GM21786 (cell line): ENCODE measurements around the gene TULP3.

Experiments
- ATAC-seq: cut with Tn5 transposase; IDR thresholded peaks from one replicate; pipeline ENCODE4 v1.9.1; 2021; ENCODE audit not compliant: unreplicated experiment

TULP3 gene

DNA sequence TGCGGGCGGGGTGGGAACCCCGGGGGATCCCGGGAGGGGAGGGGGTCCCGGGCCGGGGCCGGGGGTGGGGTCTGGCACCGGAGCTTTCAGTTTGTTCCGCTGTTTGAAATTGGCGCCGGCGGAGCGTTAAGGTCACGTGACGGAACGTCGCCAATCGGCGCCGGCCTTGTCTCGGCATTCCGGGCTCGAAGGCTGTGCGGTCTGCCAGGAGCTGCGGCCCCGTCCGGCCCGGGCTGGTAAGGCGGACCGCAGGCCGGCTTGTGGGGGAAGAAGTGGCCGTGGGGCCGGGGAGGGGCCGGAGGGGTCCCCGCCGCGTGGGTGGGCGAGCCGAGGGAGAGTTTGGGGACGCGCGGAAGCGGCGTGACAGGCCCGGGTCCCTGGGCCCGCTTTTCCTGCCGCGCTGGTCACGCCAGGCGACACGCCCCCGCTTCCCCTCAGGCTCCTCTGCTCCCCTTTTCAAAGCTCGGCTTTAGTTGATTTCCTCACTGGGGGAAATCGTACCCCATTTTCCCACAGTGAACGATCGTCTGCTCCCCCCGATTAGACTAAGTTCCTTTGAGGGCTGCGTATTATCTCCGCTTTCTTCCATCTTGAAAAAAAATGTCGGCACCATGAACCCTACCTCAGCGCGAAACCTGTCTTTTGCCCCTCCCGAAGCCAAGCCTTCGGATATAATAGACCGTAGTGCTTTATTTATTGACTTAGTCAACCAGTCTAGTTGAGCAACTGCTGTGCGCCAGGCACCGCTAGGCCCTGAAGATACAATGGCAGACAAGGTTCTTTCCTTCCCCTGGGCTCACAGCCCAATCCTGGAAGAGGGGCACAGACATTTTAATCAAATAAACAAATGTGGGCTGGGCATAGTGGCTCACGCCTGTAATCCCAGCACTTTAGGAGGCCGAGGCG is 13.4 kb upstream of the TULP3 start, which contains the start of the genes FOXM1 and RHNO1:
Gene FOXM1 (minus strand): TSS at position 128 of the 906 bp plus-strand sequence. CDS start 2,696 bp downstream, outside the sequence.
Gene RHNO1 (plus strand): TSS at position 177 of the 906 bp plus-strand sequence. CDS start 8,144 bp downstream, outside the sequence.
- peak; percentile 69 for ATAC-seq

DNA sequence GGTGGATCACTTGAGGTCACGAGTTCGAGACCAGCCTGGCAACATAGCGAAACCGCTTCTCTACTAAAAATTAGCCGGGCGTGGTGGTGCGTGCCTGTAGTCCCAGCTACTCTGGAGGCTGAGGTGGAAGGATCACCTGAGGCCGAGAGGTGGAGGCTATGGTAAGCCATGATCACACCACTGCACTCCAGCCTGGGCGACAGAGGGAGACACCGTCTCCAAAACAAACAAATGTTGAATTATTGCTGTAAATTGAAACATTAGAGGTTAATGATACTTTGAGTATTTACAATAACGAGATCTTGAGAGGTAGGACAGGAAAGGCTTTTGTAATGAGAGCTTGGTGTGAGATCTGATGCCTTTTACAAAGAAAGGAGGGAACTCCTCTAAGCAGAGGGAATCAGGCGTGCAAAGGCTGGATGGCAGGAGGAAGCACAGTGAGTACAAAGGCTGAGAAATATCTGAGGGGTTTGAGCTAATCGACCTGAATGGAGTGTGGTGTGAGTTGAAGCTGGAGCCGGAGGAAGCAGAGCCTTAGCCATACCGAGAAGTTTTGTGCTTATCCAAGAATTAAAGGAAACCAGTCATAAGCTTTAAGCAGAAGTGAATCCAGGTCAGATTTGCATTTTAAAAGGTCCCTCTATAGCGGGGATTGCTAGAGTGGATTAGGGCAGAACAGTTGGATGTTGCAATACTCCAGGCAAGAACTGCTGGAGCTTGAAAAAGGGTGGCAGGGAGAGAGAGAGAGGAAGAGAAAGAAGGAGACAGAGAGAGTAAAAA is 12.5 kb upstream of the TULP3 start:
- no peak for ATAC-seq

DNA sequence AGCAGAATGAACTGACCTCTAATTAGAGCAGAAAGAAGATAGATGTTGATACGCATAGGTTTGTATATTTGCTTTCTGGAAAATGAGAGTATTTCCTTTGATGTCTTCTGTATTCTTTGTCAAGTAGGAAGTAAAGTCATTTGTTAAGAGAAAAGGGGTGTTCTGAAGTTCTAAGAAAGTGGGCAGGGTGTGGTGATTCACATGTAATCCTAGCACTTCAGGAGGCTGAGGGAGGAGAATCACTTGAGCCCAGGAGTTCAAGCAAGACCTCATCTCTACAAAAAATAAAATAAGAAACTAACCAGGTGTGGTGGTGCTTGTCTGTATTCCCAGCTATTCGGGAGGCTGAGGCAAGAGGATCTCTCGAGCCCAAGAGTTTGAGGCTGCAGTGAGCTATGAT is 10.8 kb upstream of the TULP3 start:
- ATAC-seq, result no peak

DNA sequence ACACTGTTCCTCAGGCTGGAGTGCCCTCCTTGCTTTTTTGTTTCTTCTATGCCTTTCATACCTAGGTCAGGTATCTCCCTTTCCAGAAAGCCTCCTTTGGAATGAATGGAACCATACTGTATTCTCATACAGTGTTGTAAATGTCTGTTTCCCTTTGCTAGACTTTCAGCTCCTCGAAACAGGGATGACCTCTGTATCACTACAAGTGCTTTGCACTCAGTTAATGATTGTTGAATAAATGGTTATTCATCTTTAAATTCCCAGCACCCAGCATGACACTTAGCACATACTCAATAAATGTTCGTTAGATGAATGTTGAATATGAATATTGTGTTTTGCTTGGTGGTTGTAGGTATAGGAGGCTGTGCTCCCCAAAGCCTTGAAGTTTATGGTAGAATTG is 5.9 kb upstream of the TULP3 start:
- ATAC-seq, result no peak

DNA sequence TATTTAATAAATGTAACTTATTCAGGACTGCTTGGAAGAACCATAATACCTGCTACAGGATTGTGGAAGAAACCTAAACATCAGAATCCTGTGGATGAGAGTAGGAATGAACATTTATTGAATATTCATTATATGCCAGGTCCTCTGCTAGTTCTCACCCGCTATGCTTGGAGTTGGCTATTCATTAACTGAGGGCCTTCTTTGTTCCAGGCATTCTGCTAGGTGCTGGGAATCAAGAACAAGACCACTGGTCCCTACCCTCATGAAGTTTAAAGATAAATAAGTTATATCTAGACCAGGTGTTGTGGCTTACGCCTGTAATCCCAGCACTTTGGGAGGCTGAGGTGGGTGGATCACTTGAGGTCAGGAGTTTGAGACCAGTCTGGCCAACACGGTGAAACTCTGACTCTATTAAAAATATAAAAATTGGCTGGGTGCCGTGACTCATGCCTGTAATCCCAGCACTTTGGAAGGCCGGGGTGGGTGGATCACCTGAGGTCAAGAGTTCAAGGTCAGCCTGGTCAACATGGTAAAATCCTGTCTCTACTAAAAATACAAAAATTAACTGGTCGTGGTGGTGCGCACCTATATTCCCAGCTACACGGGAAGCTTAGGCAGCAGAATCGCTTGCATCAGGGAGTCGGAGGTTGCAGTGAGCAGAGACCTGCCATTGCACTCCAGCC is 3.8 kb upstream of the TULP3 start:
- ATAC-seq, result no peak

DNA sequence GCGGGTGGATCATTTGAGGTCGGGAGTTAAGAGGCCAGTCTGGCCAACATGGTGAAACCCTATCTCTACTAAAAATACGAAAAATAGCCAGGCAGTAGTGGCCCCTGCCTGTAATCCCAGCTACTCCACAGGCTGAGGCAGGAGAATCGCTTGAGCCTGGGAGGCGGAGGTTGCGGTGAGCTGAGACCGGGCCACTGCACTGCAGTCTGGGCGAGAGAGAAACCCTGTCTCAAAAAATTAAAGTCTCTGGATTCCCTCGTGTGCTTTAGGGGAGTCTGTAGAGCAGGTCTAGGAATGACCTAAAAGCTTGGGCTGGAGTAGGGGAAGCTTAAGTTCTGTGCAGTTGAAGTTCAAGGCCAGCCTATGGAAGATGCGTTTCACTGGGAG is 697 bp upstream of the TULP3 start:
- ATAC-seq, result no peak

DNA sequence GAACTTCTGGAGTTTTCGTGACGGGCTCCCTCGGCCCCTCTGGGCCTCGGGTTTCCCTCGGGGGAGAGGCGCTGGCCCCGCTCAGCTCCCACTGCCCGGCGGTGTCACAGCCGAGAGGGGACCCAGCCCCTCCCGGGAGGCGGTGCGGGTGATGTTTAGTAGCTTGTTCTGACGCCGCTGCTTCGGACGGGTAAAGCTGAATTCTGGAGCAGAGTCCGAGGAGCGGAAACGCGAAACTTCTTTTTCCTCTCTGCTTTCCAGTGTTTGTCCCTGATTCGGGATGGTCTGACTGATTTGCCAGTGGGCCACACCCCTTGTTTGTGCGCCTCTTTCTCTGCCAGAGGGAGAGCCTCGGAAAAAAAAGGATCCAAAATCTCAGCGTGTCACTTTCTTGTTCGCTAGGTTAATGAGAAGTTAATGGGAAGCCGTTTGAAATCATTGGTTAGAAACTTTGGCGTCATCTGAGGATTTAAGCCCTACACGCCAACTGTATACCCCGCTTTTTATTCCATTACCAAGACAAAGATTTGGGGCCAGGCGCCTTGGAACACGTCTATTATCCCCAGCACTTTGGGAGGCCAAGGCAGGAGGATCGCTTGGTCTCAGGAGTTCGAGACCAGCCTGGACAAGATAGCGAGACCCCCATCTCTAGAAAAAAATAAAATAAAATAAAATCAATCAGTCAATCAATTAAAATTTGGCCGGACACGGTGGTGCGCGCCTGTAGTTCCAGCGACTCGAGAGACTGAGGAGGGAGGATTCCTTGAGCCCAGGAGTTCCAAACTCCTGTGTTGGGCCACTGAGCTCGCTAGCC is 756 bp downstream of the TULP3 start:
- peak; percentile 10 for ATAC-seq

DNA sequence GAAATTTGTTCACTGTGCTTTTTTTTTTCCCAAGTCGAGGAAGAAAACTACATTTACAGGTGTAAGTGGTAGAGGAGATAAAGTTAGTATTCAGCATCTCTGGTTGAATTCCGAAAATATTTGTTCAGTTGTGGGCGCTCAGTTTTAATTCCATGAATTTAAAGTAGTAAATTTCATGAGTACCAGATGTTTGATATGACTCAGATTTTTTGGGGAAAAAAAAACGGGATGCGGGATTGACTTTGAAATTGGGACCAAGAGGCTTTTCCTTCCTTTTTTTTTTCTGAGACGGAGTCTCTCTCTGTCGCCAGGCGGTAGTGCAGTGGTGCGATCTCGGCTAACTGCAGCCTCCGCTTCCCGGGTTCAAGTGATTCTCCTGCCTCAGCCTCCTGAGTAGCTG is 1.6 kb downstream of the TULP3 start:
- no peak for ATAC-seq

DNA sequence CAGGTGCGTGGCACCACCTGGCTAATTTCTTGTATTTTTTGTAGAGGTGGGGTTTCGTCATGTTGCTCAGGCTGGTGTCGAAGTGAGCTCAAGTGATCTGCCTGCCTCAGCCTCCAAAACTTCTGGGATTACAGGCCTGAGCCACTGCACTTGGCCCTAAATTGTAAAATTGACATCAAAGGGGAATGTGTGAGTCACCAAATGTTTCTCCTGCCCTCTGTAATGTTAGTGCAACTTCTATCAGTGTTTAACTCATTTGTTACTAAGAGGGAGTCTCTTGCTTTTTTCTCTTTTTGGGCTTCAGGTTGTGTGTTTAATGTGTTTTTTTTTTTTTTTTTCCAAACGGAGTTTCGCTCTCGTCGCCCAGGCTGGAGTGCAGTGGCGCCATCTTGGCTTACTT is 2.3 kb downstream of the TULP3 start:
- ATAC-seq, result no peak

DNA sequence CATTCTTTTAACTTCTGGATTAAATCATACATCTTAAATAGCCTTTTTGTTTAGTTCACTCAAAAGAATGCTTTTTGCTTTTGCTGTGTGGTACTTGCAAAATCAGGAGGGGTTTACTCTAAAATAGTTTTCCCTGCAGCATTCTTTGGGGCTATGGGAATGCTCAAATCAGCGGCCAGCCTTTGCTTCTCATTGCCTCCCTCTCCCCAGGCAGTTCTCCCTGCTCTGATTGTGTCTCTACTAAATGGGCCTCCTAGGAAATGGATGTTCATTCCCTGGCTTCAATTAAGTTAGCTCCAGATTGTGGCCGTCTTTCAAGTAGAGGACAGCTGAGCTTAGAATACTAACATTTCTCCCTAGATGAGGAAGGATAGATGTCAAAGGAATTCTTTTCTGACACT is 4.4 kb downstream of the TULP3 start:
- ATAC-seq, result no peak

DNA sequence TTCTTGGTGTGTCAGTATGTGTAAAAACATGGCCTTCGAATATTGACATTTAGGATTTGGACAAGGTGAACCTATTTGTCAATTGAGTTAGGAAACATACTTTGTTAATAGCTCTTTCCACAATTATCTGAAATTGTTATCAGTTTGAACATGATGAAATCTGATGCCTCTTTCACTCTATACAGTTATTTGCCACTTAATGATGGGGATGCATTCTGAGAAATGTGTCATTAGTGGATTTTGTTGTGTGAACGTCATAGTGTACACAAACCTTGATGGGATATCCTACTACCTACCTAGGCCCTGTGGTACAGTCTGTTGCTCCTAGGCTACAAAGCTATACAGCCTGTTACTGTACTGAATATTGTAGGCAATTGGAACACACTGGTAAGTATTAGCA is 4.8 kb downstream of the TULP3 start:
- ATAC-seq, result no peak

DNA sequence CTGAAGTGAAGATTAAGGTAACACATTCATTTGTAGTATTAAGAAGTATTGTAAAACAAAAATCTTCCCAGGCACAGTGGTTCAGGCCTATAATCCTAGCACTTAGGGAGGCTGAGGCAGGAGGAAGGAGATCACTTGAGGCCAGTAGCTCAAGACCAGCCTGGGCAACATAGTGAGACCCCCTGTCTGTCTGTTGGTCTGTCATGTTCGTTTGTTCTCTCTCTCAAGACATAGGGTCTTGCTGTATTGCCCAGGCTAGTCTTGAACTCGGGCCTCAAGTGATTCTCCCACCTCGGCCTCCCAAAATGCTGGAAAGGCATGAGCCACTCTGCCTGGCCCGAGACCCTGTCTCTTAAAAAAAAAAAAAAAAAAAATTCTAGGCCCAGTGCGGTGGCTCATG is 6.7 kb downstream of the TULP3 start:
- ATAC-seq, result no peak

DNA sequence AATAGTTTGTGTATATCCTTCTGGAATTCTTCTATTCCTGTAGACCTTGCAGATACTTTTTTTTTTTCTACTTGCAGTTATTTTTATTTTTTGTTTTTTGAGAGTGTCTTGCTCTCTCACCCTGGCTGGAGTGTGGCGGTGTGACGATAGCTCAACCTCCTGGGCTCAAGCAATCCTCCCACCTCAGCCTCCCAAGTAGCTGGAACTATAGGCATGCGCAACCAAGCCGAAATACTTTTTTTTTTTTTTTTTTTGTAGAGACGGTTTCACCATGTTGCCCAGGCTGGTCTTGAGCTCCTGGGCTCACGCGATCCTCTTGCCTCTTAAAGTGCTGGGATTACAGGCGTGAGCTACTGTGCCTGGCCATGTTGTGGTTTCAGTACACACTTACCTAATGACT is 10.0 kb downstream of the TULP3 start:
- ATAC-seq, result no peak

DNA sequence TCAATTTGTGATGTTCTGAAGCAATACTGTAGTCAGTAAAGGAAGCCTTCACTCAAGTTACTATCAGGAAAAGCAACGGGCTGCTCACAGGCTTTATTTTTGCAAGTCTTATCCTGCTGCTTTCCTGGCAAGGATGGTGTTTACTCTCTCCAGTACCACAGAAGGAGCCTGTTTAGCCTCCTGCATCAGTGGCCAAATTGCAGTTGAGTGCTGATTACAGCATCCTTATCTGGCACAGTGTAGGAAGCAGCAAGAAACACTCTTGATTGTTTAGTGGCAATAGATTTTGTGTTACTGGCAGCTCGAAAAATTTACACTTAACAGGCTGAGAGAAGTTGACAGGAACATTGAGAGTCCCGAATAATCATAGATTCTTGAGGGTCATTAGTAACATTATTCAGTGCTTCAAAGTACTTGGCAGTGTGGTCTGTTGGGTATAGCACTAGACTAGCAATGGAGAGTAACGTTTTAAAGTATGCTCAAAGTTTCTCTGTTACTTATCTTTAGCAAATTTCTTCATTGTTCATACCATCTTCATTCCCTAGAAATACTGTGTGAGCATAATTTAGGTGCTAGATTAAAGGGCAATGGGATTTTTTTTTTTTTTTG is 11.7 kb downstream of the TULP3 start:
- no peak for ATAC-seq

DNA sequence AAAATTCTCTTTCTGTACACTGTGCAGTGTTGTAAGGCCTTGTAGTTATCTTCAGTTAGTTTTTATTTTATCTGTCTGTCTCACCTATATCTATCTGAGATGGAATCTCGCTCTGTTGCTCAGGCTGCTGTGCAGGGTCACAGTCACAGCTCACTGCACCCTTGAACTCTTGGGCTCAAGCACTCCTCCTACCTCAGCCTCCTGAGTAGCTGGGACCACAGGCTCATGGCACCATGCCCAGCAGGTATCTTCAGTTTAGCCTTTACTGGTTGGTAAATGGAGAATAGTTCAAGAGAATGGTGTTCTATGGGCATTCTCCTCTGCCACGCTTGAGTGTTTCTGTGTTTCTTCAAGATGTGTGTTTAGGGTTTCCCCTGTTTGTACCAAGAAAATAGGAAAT is 13.6 kb downstream of the TULP3 start:
- ATAC-seq, result no peak

DNA sequence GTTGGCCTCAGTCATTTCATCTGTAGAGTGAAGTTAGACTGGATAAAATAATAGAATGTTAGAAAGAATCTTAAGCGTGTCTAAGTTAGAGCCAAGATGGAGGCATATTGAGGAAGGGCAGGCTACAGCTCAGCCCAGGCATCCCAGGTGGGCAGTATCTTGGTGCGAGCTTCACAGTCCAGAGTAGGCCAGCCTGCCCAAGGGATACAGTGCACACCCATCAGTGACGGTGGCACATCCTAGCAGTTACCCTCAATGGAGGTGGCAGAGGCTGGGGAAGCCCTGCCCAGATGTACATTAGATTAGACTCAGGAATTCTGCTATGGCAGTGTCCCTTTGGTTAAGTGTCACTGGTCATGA is 21.5 kb downstream of the TULP3 start:
- no peak for ATAC-seq

DNA sequence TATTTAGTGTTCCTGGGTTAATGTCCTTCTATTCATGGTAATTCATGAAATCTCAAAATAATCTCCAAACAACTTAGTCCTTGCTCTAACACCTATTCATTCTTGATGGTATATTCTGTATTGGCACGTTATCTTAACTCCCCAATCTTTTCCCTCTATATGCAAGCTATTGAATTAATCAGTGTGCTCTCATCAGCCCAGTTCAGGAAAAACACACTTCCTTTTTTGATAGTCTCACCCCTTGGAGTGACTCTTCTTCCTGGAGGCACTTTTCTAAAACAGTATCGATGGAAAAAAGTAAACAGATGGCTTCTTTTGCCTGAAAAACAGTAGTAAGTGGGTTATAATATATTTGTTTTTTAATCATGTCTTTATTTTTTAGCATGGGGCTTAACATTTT is 28.6 kb downstream of the TULP3 start:
- ATAC-seq, result no peak

DNA sequence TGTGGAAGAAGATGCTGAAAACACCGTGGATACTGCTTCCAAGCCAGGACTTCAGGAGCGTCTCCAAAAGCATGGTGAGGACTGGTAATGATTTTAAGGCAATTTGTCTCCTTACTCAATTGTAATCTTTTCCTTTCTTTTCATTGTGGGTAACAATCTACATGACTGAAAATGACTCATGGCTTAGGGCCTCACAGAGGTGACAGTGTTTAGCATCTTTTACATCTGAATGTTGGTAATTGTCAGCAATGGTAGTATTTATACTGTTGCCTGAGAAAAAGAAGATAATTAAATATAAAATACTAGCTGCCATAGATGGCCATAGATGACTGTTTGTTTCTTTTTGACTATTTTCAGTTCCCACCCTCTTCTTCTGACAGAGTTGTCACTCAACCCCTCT is 31.6 kb downstream of the TULP3 start:
- ATAC-seq, result no peak

DNA sequence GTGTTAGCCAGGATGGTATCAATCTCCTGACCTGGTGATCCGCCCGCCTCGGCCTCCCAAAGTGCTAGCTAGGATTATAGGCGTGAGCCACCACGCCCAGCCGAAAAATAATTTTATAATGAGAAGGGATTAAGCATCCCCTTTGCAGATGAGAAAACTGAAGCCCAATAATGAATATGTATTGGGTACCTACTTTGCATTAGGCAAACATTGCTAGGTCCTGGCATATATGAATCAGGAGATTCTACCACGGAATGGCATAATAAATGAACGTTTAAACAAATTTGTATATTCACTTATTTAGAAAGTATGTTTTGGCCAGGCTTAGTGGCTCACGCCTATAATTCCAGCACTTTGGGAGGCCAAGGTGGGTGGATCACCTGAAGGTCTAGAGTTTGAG is 32.4 kb downstream of the TULP3 start:
- ATAC-seq, result no peak

DNA sequence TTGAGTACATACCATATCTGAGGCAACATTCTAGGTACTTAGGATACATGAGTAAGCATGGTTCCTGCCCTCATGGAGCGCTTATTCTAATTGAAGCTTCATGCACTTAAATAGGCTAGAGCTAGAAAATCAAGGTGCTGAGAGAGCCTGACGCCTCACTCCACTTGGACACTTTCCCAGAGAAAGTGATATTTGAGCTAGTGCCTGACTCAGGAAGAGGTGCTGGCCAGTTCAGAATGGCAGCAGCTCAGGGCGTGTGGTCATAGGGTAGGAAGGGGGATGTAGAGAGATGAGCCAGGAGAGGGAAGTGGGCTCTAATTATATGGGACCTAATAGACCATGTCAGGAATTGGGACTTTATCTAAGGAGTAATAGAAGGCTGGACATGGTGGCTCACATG is 33.3 kb downstream of the TULP3 start:
- ATAC-seq, result no peak
